ENCODE data around the gene TTC23L.
"Not testable (repeated sequence)": the region's sequence is repeated elsewhere in the genome, so short reads cannot be mapped to it uniquely, and the experiment has no call there.

DNA sequence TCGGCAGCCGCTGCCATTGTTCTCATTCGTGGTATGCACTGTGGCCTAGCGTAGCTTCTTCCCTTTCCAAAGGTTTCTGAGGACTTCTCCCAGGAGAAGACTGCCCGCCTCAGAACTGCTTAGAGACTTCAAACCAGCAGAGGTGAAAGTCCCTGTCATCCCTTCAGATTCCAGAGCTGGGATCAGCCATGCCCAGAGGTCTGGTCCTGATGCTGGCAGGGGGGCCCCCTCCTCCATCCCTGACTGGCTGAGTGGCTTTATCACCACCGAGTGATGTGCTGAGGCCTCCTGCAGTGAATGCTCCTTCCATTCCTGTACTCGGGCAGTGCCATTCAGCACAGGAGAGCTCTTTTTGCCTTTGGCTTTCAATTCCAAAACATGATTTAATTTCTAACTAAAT lies 8.1 kb upstream of the TTC23L start:
- TF ChIP-seq MYC (IDR thresholded peaks at IDR 0.05; ENCODE audit: low read depth, low read length); POLR2A (IDR thresholded peaks at IDR 0.05; ENCODE audit: extremely low read depth, insufficient read length): not testable (repeated sequence)
- TF ChIP-seq, protein P1, sequence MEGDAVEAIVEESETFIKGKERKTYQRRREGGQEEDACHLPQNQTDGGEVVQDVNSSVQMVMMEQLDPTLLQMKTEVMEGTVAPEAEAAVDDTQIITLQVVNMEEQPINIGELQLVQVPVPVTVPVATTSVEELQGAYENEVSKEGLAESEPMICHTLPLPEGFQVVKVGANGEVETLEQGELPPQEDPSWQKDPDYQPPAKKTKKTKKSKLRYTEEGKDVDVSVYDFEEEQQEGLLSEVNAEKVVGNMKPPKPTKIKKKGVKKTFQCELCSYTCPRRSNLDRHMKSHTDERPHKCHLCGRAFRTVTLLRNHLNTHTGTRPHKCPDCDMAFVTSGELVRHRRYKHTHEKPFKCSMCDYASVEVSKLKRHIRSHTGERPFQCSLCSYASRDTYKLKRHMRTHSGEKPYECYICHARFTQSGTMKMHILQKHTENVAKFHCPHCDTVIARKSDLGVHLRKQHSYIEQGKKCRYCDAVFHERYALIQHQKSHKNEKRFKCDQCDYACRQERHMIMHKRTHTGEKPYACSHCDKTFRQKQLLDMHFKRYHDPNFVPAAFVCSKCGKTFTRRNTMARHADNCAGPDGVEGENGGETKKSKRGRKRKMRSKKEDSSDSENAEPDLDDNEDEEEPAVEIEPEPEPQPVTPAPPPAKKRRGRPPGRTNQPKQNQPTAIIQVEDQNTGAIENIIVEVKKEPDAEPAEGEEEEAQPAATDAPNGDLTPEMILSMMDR (IDR thresholded peaks at IDR 0.05; ENCODE audit: low read depth, low read length): not testable (repeated sequence)
- TF ChIP-seq, protein P2, sequence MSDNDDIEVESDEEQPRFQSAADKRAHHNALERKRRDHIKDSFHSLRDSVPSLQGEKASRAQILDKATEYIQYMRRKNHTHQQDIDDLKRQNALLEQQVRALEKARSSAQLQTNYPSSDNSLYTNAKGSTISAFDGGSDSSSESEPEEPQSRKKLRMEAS (IDR thresholded peaks at IDR 0.05; ENCODE audit: low read depth, low read length): not testable (repeated sequence)

All from NB4 (cell line).